IPS-NIHi11 (cell line): Measurements from ENCODE around the gene CEP72.

Experiments used
- DNase-seq: peaks from one replicate; pipeline ENCODE4 v3.0.0; 2012; ENCODE audit warnings: mixed read lengths, low spot score

CEP72 gene

GRCh38 chr5:639253-639530 lies 27.1 kb downstream of the CEP72 start:
- no peak for DNase-seq

GRCh38 chr5:639584-640213 lies 27.6 kb downstream of the CEP72 start:
- no peak for DNase-seq

GRCh38 chr5:640461-641330 lies 28.6 kb downstream of the CEP72 start:
- DNase-seq: no peak

- DNase-seq: no peak
Measured at GRCh38 chr5:641331-641765, 29.2 kb downstream of the CEP72 start.

GRCh38 chr5:642481-642880 lies 30.3 kb downstream of the CEP72 start:
- no peak for DNase-seq

GRCh38 chr5:643351-643801 lies 31.2 kb downstream of the CEP72 start:
- DNase-seq: no peak

- DNase-seq: no peak
Measured at GRCh38 chr5:643811-644271, 31.7 kb downstream of the CEP72 start.

GRCh38 chr5:644509-644908 lies 32.4 kb downstream of the CEP72 start:
- DNase-seq: no peak

GRCh38 chr5:644971-645370 lies 32.8 kb downstream of the CEP72 start:
- DNase-seq: no peak

- no peak for DNase-seq
Measured at GRCh38 chr5:645421-645820, 33.3 kb downstream of the CEP72 start.

- no peak for DNase-seq
Measured at GRCh38 chr5:646396-647201, 34.5 kb downstream of the CEP72 start.

- no peak for DNase-seq
Measured at GRCh38 chr5:647311-647710, 35.2 kb downstream of the CEP72 start.

- no peak for DNase-seq
Measured at GRCh38 chr5:647727-648126, 35.6 kb downstream of the CEP72 start.

- no peak for DNase-seq
Measured at GRCh38 chr5:651296-652022, 39.3 kb downstream of the CEP72 start.

GRCh38 chr5:652023-652515 lies 39.9 kb downstream of the CEP72 start:
- no peak for DNase-seq

- DNase-seq: no peak
Measured at GRCh38 chr5:652773-653350, 40.7 kb downstream of the CEP72 start.

GRCh38 chr5:654071-654778 lies 42.1 kb downstream of the CEP72 start:
- no peak for DNase-seq

- no peak for DNase-seq
Measured at GRCh38 chr5:655406-655805, 43.3 kb downstream of the CEP72 start.

GRCh38 chr5:657570-657969 lies 45.4 kb downstream of the CEP72 start:
- DNase-seq: no peak

- no peak for DNase-seq
Measured at GRCh38 chr5:658103-658502, 46.0 kb downstream of the CEP72 start.
